Activated T-cell treated with anti-CD3 and anti-CD28 coated beads, Interleukin-2, amount 50 U/mL, for 1 hour (primary cell): ENCODE results near the gene NEU2.
"Not testable (repeated sequence)": the region's sequence is repeated elsewhere in the genome, so short reads cannot be mapped to it uniquely, and the experiment has no call there.

Experiments
- DNase-seq: peaks from one replicate; pipeline ENCODE4 v3.0.0-alpha.2; 2020

Gene NEU2

GRCh38 chr2:233010569-233011267 lies 21.8 kb upstream of the NEU2 start:
- no peak for DNase-seq

DNA sequence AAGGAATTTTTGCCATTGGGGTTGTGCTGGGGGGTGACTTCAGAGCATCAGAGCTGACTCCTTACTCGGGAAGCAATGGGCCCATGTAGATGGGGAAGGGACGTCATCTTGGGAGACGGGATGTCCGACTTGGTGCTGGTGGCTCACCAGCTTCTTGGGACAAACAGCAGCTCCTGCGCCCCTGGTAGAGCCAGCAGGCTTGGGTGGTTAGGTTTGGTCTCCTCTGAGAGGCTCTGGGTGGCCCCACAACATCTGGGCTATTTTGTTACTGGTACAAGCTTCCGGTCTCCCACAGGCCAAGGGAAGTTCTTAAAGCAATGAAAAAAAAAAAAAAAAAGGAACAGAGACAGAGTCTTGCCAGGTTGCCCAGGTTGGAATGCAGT lies 21.2 kb upstream of the NEU2 start:
- DNase-seq: no peak

DNA sequence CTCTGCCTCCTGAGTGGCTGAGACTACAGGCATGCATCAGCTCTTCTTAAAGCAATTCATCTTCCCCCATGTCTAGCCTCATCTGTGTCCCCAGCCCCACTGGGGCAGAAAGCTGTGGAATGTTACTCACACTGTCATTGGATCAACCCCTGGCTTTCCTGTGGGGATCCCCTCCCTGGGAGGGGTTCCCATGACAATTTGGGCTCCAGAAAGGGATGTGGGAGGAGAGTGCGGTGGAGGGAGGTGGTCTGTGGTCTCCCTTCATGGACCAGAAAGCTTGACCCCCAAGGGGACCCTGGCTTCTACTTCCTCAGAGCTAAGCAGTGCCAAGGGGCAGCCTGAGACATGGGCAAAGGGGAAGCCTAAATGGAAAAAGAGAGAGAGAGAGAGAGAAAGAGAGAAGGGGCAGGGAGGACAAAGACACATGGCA lies 20.8 kb upstream of the NEU2 start:
- no peak for DNase-seq

DNA sequence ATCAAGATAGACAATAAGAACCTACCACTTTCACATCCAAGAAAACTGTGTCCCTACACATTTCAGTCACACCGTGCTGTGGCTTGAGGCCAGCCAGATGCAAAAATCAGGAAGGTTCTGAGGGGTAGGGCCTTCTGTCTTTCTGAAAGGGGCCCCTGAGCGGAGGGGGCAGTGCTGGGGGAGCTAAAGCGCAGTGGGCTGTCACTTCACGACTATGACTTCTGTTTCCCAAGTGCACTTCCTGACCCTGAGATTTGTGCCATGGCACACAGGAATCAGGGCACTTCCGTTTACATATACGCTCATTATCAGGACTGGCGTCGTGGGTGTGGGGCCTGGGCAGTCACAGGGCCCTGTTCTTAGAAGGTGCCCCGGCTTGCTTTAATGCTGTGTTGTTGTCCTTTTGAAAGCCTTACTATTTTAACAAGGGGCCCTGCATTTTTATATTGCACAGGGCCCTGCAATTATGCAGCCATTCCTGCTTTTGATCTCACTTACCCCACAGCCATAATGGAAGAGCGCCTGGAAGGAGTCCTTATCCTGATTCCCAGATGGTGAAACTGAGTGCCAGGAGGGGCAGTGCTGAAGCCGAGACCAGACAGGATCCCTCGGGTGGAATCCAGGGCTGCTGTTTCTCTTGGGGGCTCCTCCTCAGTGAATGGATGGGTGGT lies 20.0 kb upstream of the NEU2 start:
- no peak for DNase-seq

- DNase-seq: no peak
These were observed 19.4 kb upstream of the NEU2 start, which contains the start of gene NGEF for GRCh38 chr2:233013027-233013461. Gene NGEF (minus strand): TSS chr2:233013256. CDS start chr2:232974890, 38,366 bp downstream.

GRCh38 chr2:233013650-233014049 lies 18.8 kb upstream of the NEU2 start:
- DNase-seq: no peak

GRCh38 chr2:233015019-233015645 lies 17.3 kb upstream of the NEU2 start:
- DNase-seq: no peak

GRCh38 chr2:233017947-233018346 lies 14.5 kb upstream of the NEU2 start:
- DNase-seq: no peak

DNA sequence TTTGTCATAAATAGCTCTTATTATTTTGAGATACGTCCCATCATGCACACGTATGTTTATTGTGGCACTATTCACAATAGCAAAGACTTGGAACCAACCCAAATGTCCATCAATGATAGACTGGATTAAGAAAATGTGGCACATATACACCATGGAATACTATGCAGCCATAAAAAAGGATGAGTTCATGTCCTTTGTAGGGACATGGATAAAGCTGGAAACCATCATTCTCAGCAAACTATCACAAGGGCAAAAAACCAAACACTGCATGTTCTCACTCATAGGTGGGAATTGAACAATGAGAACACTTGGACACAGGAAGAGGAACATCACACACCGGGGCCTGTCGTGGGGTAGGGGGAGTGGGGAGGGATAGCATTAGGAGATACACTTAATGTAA lies 12.9 kb upstream of the NEU2 start:
- DNase-seq: not testable (repeated sequence)

DNA sequence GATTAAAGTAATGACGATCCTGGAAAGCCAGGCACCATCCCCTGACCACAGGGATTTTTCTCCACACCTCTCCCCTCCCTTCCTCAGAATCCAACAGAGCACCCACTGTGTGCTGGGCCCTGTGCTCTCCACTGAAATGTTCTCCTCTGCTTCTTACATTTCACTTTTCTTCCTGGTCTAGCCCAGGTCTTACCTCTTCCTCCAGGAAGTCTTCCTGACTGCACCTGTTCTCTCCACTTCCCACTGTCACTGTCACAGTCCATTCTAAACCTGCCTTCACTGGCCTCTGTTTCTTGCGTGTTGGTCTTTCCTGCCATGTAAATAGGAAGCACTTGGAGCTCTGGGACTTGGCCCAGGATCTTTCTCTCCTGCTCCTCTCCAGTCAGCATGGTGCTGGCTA lies 12.0 kb upstream of the NEU2 start:
- DNase-seq: no peak

DNA sequence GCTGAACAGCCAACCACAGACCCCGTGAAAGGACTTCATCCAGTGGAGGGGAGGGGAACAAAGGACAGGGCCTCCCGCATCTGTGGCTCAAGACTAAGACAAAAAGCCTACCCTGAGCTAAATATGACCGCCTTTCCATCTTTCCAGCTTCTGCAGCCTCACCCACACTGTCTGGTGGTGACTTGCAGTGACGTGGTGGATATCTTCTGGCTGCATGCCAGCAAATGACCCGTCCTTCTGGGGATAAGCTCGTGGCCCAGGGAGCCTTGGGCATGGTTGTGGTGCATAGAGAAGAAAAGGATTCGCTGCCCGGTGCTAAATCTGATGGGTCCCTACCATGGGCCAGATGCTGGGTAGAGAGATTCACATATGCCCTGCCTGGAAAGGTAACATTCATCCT lies 10.7 kb upstream of the NEU2 start:
- DNase-seq: no peak

GRCh38 chr2:233022561-233022960 lies 9.9 kb upstream of the NEU2 start:
- no peak for DNase-seq

GRCh38 chr2:233023007-233023760 lies 9.3 kb upstream of the NEU2 start:
- DNase-seq: no peak

- DNase-seq: no peak
These were observed 8.6 kb upstream of the NEU2 start for GRCh38 chr2:233023761-233024410.

DNA sequence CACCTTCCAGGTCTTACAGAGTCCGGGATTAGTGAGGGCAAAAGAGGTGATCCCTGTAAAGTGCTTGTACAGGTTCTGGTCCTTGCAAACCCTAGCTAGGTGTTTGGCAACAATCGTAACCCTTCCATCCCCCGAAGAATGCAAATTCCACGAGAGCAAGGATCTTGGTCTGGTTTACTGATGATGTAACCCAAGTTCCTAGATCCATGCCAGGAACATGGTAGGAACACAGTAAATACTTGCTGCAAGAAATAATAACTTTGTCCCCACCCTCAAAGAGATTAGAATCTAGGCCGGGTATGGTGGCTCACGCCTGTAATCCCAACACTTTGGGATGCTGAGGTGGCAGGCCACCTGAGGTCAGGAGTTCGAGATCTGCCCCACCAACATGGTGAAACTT lies 6.8 kb upstream of the NEU2 start:
- DNase-seq: no peak

DNA sequence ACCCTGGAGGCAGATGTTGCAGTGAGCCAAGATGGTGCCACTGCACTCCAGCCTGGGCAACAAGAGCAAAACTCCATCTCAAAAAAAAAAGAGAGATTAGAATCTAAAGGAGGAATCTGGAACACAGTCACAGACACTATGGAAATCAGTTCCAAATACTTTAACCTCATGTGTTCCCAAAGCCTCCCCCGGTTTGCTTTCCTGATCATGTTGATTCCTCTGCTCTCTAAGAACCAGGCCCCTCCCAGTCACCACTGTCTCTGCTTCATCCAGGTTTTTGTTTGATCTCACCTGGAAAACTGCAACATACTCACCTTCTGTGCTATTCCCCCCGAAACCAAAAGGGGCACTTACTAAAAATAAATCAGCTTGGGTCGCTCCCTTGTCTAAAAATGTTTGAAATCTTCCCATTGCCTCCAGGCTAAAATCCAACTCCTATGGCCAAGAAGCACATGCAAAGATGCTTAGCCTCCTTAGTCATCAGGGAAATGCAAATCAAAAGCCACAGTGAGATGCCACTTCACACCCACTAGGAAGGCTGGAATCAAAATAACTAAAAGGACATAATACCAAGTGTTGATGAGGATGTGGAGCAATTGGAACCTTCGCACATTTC lies 6.2 kb upstream of the NEU2 start:
- DNase-seq: no peak

- DNase-seq: no peak
These were observed 3.2 kb upstream of the NEU2 start for GRCh38 chr2:233029321-233029720.

- DNase-seq: no peak
These were observed 644 bp upstream of the NEU2 start for GRCh38 chr2:233031556-233032500.

- no peak for DNase-seq
These were observed 1.2 kb downstream of the NEU2 start for GRCh38 chr2:233033672-233034071.

GRCh38 chr2:233034091-233034882 lies 1.8 kb downstream of the NEU2 start:
- no peak for DNase-seq
